Pons (tissue), 1 donor: ENCODE data around the gene ATIC.

Source experiments
- DNase-seq: peaks from one replicate; pipeline ENCODE4 v3.0.0-alpha.2; 2016; ENCODE audit warnings: low spot score

Gene ATIC

GRCh38 chr2:215399067-215399716 is 87.3 kb downstream of the ATIC start:
- no peak for DNase-seq
